CD14-positive monocyte (primary cell): Measurements from ENCODE around the gene TMEM213. TPM values are rescaled to one million over a fixed set of nuclear protein-coding genes. Genes with fewer than 3 reads are reported as not detected.

Experiments
- DNase-seq, 3 donors: peaks; one replicate each; pipeline ENCODE4 v3.0.0-alpha.2; 2011 to 2022
- H2AFZ ChIP-seq: 2 replicates; pipeline ENCODE4 v1.6.0; 2012; ENCODE audit warnings: mild to moderate bottlenecking, low read depth, low read length, inconsistent platforms; ENCODE audit not compliant: insufficient read depth, poor library complexity, severe bottlenecking
- H3K27ac ChIP-seq, 2 donors: 1 replicate in 1 of 2; 2 replicates in 1 of 2; pipeline ENCODE4 v1.5.1; 2012 to 2013; ENCODE audit warnings: low read length in 2 of 2, control low read depth in 1 of 2, inconsistent platforms in 1 of 2, low read depth in 1 of 2, mild to moderate bottlenecking in 1 of 2
- H3K27me3 ChIP-seq, 2 donors: one replicate each; pipeline versions ENCODE4 v1.6.0 to v1.6.1; 2011 to 2013; ENCODE audit warnings: low read length in 2 of 2; ENCODE audit not compliant: control insufficient read depth in 2 of 2, insufficient read depth in 2 of 2
- H3K36me3 ChIP-seq, 2 donors: replicated peaks in 1 of 2; 1 replicate in 1 of 2; 2 replicates in 1 of 2; pipeline versions ENCODE4 v1.5.1 to v1.6.1; 2012 to 2013; ENCODE audit warnings: low read length in 2 of 2, control low read depth in 1 of 2, inconsistent platforms in 1 of 2, mild to moderate bottlenecking in 1 of 2; ENCODE audit not compliant: insufficient read depth in 2 of 2, control insufficient read depth in 1 of 2
- H3K4me1 ChIP-seq, 2 donors: 1 replicate in 1 of 2; 2 replicates in 1 of 2; pipeline versions ENCODE4 v1.5.1 to v1.6.1; 2012 to 2013; ENCODE audit warnings: low read length in 2 of 2, control low read depth in 1 of 2, inconsistent platforms in 1 of 2, mild to moderate bottlenecking in 1 of 2, moderate library complexity in 1 of 2; ENCODE audit not compliant: insufficient read depth in 2 of 2, control insufficient read depth in 1 of 2
- H3K4me2 ChIP-seq: replicated peaks from 2 replicates; pipeline ENCODE3; 2012; ENCODE audit warnings: low read length, moderate library complexity, mild to moderate bottlenecking; ENCODE audit not compliant: poor library complexity, severe bottlenecking; ENCODE audit errors: extremely low read depth
- H3K4me3 ChIP-seq, 3 experiments: fragments of 200-600 bp in 1 of 3; sonication (generic) in 1 of 3; replicated peaks in 1 of 3; 1 replicate in 2 of 3; 2 replicates in 1 of 3; pipeline ENCODE4 v1.5.1; 2011 to 2013; ENCODE audit warnings: low read length in 3 of 3, mild to moderate bottlenecking in 3 of 3, control low read depth in 2 of 3, low read depth in 2 of 3, inconsistent platforms in 1 of 3, moderate library complexity in 1 of 3
- H3K79me2 ChIP-seq: 2 replicates; pipeline ENCODE4 v1.6.0; 2012; ENCODE audit warnings: mild to moderate bottlenecking, control low read depth, inconsistent platforms, low read length, moderate library complexity; ENCODE audit not compliant: insufficient read depth
- H3K9ac ChIP-seq: 2 replicates; pipeline ENCODE4 v1.6.0; 2017; ENCODE audit warnings: low read length, mild to moderate bottlenecking; ENCODE audit not compliant: insufficient read depth, poor library complexity, severe bottlenecking
- H3K9me3 ChIP-seq, 2 donors: replicated peaks in 1 of 2; 1 replicate in 1 of 2; 2 replicates in 1 of 2; pipeline versions ENCODE4 v1.5.1 to v1.6.1; 2012 to 2013; ENCODE audit warnings: low read length in 2 of 2, control low read depth in 1 of 2; ENCODE audit not compliant: control insufficient read depth in 1 of 2, insufficient read depth in 1 of 2
- H4K20me1 ChIP-seq: 2 replicates; pipeline ENCODE4 v1.6.0; 2012; ENCODE audit warnings: mild to moderate bottlenecking, low read length, control low read depth, moderate library complexity; ENCODE audit not compliant: insufficient read depth
- H3K27ac Mint-ChIP-seq, 7 donors: one replicate each; pipeline ENCODE4 v1.8.0; 2020; ENCODE audit warnings: mild to moderate bottlenecking in 7 of 7, mixed read lengths in 7 of 7, moderate library complexity in 6 of 7, inconsistent platforms in 2 of 7
- H3K27me3 Mint-ChIP-seq, 3 donors: one replicate each; pipeline ENCODE4 v1.8.0; 2021 to 2022; ENCODE audit warnings: low read depth in 3 of 3, mild to moderate bottlenecking in 3 of 3, mixed read lengths in 3 of 3, moderate library complexity in 3 of 3, inconsistent platforms in 1 of 3
- H3K36me3 Mint-ChIP-seq, 2 donors: one replicate each; pipeline ENCODE4 v1.8.0; 2020; ENCODE audit warnings: mixed read lengths in 2 of 2, inconsistent platforms in 1 of 2, mild to moderate bottlenecking in 1 of 2
- H3K4me1 Mint-ChIP-seq: one replicate; pipeline ENCODE4 v1.8.0; 2020; ENCODE audit warnings: mild to moderate bottlenecking, mixed read lengths
- H3K4me3 Mint-ChIP-seq, 2 donors: one replicate each; pipeline ENCODE4 v1.8.0; 2020; ENCODE audit warnings: mild to moderate bottlenecking in 2 of 2, mixed read lengths in 2 of 2, moderate library complexity in 1 of 2
- H3K9me3 Mint-ChIP-seq, 7 donors: one replicate each; pipeline ENCODE4 v1.8.0; 2020 to 2022; ENCODE audit warnings: mixed read lengths in 7 of 7, mild to moderate bottlenecking in 6 of 7, moderate library complexity in 6 of 7, inconsistent platforms in 2 of 7
- CTCF ChIP-seq: fragments of 200-600 bp; IDR thresholded peaks from one replicate; pipeline ENCODE4 v1.8.0; 2022; ENCODE audit warnings: antibody characterized with exemption, mild to moderate bottlenecking
- WGBS: methylation state at CpG from one replicate; pipeline ENCODE4 v1.1.5; 2013; ENCODE audit warnings: missing lambda C conversion rate; ENCODE audit not compliant: insufficient coverage; 5-methylcytosine and 5-hydroxymethylcytosine counted together
- intact Hi-C, 2 donors: fragments of 100-400 bp; cut with micrococcal nuclease; formaldehyde crosslinking; loops; one replicate each; pipeline versions ENCODE4 v1.15.0 to v1.15.1; 2023
- polyA plus RNA-seq, 3 donors: library from polyadenylated mRNA; depleted of rRNA in 1 of 3; unstranded in 2 of 3; stranded (reverse) in 1 of 3; fragments of 300-500 nt in 2 of 3; fragments of >200 nt in 1 of 3; fragmentation: Illumina TruSeq in 2 of 3; gene quantifications; 1 replicate in 2 of 3; 2 replicates in 1 of 3; pipeline ENCODE4 v1.2.3, GENCODE V29; 2012 to 2021

Gene TMEM213
- polyA plus RNA-seq, 3 donors, result not detected

- no peaks in the 10 kb centered on the region for H3K36me3 Mint-ChIP-seq
Measured at GRCh38 chr7:138833596-138833995, 35.8 kb downstream of the TMEM213 start.

DNA sequence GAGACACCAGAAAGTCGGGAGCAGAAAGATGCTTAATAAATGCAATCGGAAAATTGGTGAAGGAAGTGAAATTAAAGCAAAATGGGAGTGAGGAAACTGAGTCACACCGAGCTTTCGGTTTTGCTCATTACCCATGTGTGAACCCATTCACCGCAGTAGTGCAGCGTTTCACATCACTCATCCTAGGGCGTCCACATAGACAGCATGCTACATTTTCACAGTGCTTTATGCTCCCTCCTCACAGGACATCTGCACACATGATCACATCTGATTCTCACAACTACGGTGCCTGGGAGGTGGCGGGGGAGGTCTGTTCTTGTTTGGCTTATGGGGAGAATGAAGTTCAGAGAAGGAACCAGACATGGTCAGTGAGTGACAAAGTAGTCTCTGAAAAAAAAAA is 36.8 kb downstream of the TMEM213 start:
- no peak overlapping the region for H2AFZ ChIP-seq
- H3K4me1 ChIP-seq, result no peaks in the 10 kb centered on the region
- H3K9me3 Mint-ChIP-seq, result no peaks in the 10 kb centered on the region
- no peak overlapping the region for H3K27ac ChIP-seq
- intact Hi-C loops, result no loop called here
- DNase-seq, result no peak
- H3K4me3 ChIP-seq, result no peak overlapping the region
- no peaks in the 10 kb centered on the region for H3K36me3 ChIP-seq
- no peak overlapping the region for H3K4me3 Mint-ChIP-seq
- H3K27me3 ChIP-seq, result no peaks in the 10 kb centered on the region
- H3K36me3 Mint-ChIP-seq, result no peaks in the 10 kb centered on the region
- H3K27ac Mint-ChIP-seq, result peak overlapping the region in 1 of 7 donors; percentile 48
- no peaks in the 10 kb centered on the region for H3K79me2 ChIP-seq
- 96% methylated on average over 7 of the region's 9 CpGs for WGBS
- no peaks in the 10 kb centered on the region for H4K20me1 ChIP-seq
- no peak overlapping the region for H3K4me2 ChIP-seq
- H3K27me3 Mint-ChIP-seq, result peaks cover 0 to 3% (median 1%) of the 10 kb centered on the region in 3 donors
- no peak for TF ChIP-seq CTCF
- no peak overlapping the region for H3K9ac ChIP-seq
- H3K4me1 Mint-ChIP-seq, result no peaks in the 10 kb centered on the region
- no peaks in the 10 kb centered on the region for H3K9me3 ChIP-seq

More at GRCh38 chr7:138833596-138833995, 35.8 kb downstream of the TMEM213 start:
- no peak for TF ChIP-seq CTCF
- H2AFZ ChIP-seq, result no peak overlapping the region
- Mint-ChIP-seq H3K4me1 (no peaks in the 10 kb centered on the region), H3K4me3 (no peak overlapping the region), H3K27me3 (peaks cover 0 to 3% (median 1%) of the 10 kb centered on the region in 3 donors), H3K27ac (no peak overlapping the region), H3K9me3 (peaks cover 0 to 3% (median 0%) of the 10 kb centered on the region in 7 donors)
- WGBS, result 71% methylated on average over 5 of the region's 5 CpGs
- intact Hi-C loops, result no loop called here
- no peak for DNase-seq
- no peak overlapping the region for H3K9ac ChIP-seq
- H3K27me3 ChIP-seq, result no peaks in the 10 kb centered on the region
- no peaks in the 10 kb centered on the region for H3K79me2 ChIP-seq
- no peaks in the 10 kb centered on the region for H4K20me1 ChIP-seq
- no peak overlapping the region for H3K4me3 ChIP-seq
- no peak overlapping the region for H3K27ac ChIP-seq
- no peaks in the 10 kb centered on the region for H3K36me3 ChIP-seq
- H3K4me2 ChIP-seq, result no peak overlapping the region
- no peaks in the 10 kb centered on the region for H3K4me1 ChIP-seq
- no peaks in the 10 kb centered on the region for H3K9me3 ChIP-seq
